BJ (cell line): ENCODE measurements around the gene HAS3. TPM values are rescaled to one million over a fixed set of nuclear protein-coding genes. Genes with fewer than 3 reads are reported as not detected.

ENCODE experiments used
- CTCF ChIA-PET: fragments of 350-600 bp; formaldehyde crosslinking; extraction: SDS; loops from one replicate; lab custom pipeline; 2021; ENCODE audit warnings: antibody characterized with exemption, inconsistent platforms; lab: Yijun Ruan, JAX
- POLR2A ChIA-PET: fragments of 300-600 bp; sonication (Branson Sonifier 250); formaldehyde crosslinking; extraction: SDS; loops from one replicate; lab custom pipeline; 2021; ENCODE audit warnings: antibody characterized with exemption; lab: Charles Lee
- DNase-seq: peaks from one replicate; pipeline ENCODE4 v3.0.0-alpha.2; 2011; ENCODE audit warnings: low read depth
- H3K27me3 ChIP-seq: 2 replicates; pipeline ENCODE4 v1.6.0; 2011; ENCODE audit warnings: low read length; ENCODE audit not compliant: control insufficient read depth, insufficient read depth
- H3K36me3 ChIP-seq: 2 replicates; pipeline ENCODE4 v1.5.1; 2011; ENCODE audit warnings: low read length; ENCODE audit not compliant: control insufficient read depth, insufficient read depth
- H3K4me3 ChIP-seq: 2 replicates; pipeline ENCODE4 v1.5.1; 2011; ENCODE audit warnings: low read depth, mild to moderate bottlenecking, control low read depth, low read length
- polyA plus RNA-seq: library from polyadenylated mRNA; depleted of rRNA; stranded (reverse); fragments of >200 nt; gene quantifications from 2 replicates; pipeline ENCODE4 v1.2.3, GENCODE V29; 2011
- TF ChIP-seq, protein P1 (sequence below): IDR thresholded peaks from 2 replicates; pipeline ENCODE4 v1.5.1; 2011; ENCODE audit warnings: low read depth, mild to moderate bottlenecking, control low read depth, inconsistent platforms, low read length, moderate library complexity; ENCODE audit not compliant: insufficient read depth

Gene HAS3
- polyA plus RNA-seq, 1 experiment, result 2.3 TPM

DNA sequence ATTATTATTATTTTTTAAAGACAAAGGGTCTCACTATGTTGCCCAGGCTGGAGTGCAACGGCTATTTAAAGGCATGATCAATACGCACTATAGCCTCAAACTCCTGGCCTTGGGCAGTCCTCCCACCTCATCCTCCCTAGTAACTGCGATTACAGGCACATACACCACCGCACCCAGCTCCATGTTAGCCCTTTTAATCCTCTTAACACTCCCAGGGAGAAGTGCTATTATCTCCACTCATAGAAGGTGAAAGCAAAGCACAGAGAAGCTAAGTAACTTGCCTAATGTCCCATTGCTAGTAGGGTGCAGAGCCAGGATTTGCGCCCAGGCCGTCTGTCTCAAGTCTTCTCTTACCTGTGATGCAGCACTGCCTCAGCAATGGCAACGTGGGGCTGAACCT is 5.0 kb downstream of the HAS3 start:
- no peak overlapping the region for H3K4me3 ChIP-seq
- peaks cover 6% of the 10 kb centered on the region; the same call in 1 of the 2 replicates for H3K36me3 ChIP-seq
- POLR2A ChIA-PET, result no interaction called here
- TF ChIP-seq, protein P1, sequence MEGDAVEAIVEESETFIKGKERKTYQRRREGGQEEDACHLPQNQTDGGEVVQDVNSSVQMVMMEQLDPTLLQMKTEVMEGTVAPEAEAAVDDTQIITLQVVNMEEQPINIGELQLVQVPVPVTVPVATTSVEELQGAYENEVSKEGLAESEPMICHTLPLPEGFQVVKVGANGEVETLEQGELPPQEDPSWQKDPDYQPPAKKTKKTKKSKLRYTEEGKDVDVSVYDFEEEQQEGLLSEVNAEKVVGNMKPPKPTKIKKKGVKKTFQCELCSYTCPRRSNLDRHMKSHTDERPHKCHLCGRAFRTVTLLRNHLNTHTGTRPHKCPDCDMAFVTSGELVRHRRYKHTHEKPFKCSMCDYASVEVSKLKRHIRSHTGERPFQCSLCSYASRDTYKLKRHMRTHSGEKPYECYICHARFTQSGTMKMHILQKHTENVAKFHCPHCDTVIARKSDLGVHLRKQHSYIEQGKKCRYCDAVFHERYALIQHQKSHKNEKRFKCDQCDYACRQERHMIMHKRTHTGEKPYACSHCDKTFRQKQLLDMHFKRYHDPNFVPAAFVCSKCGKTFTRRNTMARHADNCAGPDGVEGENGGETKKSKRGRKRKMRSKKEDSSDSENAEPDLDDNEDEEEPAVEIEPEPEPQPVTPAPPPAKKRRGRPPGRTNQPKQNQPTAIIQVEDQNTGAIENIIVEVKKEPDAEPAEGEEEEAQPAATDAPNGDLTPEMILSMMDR, result no peak
- H3K27me3 ChIP-seq, result peaks cover 2% of the 10 kb centered on the region; the same call in 1 of the 2 replicates
- CTCF ChIA-PET, result interaction anchor here (0.7 kb wide), 1 partner anchor 13 kb away, joined by 3 read pairs; no protein-coding TSS in a partner anchor
- DNase-seq, result no peak

DNA sequence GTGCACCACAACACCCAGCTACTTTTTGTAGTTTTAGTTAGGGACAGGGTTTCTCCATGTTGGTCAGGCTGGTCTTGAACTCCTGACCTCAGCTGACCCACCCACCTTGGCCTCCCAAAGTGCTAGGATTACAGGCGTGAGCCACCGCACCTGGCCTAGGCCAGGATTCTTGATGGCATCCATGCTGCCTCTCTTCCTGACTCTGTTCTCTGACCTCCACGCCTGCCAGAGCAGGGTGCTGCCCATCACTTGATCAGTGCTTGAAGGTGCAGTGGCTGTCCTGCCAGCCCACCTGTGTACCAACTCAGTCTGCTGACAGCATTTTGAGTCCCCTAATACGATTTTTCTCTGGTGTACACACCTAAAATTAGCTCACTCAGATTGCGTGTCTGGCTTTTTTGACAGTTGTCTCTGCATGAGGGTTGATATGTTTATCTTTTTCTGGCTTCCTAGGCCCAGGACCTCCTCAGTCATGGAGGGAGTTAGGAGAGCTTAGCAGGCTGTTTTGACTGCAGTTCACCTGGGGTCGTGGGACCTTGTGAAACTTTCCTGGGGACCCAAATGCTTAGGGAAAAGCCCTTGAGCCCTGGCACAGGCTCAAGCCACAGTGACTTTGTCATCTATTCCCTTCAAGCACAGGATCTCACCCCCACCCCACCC is 5.9 kb downstream of the HAS3 start:
- DNase-seq, result no peak
- ChIA-PET CTCF (interaction anchor here (0.7 to 5.3 kb wide), 7 partner anchors 12 to 213 kb away, joined by 3 to 34 read pairs (median 4); no protein-coding TSS in a partner anchor), POLR2A (no interaction called here)
- Histone ChIP-seq H3K36me3 (peaks cover 7% of the 10 kb centered on the region), H3K4me3 (no peak overlapping the region), H3K27me3 (peaks cover 2% of the 10 kb centered on the region; the same call in 1 of the 2 replicates)
- TF ChIP-seq, protein P1, result no peak

DNA sequence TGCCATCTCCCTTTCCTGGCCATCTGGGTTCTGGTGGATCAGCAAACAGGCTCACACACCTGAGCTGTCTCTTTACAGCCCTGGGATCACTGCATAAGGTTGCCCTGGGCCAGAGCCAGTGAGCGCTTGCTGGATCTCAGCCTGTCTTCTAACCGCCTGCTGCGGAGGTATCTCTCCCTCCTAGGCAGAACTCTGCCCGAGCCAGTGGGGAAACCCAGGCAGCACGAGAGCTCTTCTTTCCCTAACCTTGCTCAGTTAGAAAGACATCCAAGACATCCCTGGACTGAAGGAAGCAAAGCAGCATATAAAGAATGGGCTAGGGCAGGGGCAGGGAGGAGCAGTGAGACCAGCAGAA is 6.4 kb downstream of the HAS3 start:
- TF ChIP-seq, protein P1, result no peak
- ChIA-PET CTCF (interaction anchor here (0.8 to 5.3 kb wide), 7 partner anchors 12 to 214 kb away, joined by 3 to 34 read pairs (median 4); no protein-coding TSS in a partner anchor), POLR2A (no interaction called here)
- Histone ChIP-seq H3K27me3 (peaks cover 2% of the 10 kb centered on the region; the same call in 1 of the 2 replicates), H3K4me3 (no peak overlapping the region), H3K36me3 (peaks cover 7% of the 10 kb centered on the region)
- DNase-seq, result no peak

DNA sequence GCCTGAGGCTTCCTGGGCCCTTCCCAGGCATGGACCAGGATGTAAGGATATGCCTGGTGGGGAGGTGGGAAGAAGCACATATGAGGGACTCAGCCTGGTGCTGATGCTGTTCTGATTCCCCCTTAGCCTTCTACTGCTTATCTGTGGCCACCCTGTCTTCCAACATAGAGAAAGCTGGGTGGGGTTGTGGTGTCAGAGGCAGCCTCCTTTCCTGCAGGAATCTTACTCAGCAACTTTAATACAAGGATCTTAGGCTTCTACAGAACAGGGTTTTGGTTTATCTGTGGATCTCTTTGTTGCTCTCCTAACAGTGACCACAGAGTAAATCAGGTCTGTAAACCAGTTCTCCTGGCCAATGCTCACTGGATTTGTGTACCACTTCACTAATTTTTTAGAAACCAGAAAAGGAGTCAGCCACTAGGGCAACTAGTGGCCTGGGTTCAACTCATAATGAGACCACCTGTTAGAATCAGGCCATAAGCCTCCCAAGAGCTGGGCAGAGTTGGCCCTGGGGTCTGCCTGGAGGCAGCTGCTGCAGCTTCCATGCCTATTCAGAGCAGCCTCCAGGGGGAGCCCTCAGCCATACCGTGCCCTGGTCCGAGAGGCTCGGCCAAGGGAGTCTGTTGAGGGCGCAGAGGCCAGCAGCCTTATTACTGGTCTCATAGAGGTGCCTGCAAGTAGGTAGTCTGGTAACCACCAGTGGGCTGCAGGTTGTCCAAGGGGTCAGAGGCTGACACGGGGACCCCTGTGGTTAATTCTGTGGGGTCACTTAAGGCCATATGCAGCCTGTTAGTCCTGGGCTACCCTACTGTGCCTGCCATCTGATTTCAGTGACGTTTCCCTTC is 7.1 kb downstream of the HAS3 start:
- Histone ChIP-seq H3K27me3 (peaks cover 2% of the 10 kb centered on the region; the same call in 1 of the 2 replicates), H3K36me3 (peaks cover 9% of the 10 kb centered on the region), H3K4me3 (no peak overlapping the region)
- TF ChIP-seq, protein P1, result peak; percentile 79
- ChIA-PET POLR2A (no interaction called here), CTCF (interaction anchor here (0.6 to 5.3 kb wide), 14 partner anchors 7 to 279 kb away, joined by 3 to 34 read pairs (median 4); partner anchors contain the start of gene HAS3)
- DNase-seq, result no peak

DNA sequence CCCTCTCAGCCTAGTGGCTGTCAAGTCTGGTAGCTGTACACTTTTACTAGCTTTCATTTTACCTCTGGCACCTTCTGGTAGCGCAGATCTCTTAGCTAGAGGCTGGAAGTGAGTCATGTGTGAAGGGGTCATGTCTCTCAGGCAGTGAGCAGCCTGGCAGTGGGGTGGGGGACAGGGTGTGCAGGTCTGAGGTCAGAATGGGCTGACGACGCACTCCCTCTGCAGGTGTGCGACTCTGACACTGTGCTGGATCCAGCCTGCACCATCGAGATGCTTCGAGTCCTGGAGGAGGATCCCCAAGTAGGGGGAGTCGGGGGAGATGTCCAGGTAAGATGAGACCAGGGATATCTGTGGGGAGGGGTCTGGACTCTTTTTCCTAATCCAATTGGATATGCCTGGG is 7.8 kb downstream of the HAS3 start:
- ChIA-PET CTCF (interaction anchor here (0.9 to 5.3 kb wide), 11 partner anchors 8 to 584 kb away, joined by 3 to 34 read pairs (median 4); partner anchors contain the start of gene HAS3), POLR2A (no interaction called here)
- TF ChIP-seq, protein P1, result no peak
- no peak for DNase-seq
- Histone ChIP-seq H3K36me3 (peaks cover 11% of the 10 kb centered on the region), H3K4me3 (no peak overlapping the region), H3K27me3 (no peaks in the 10 kb centered on the region)
